ENCODE results near the gene CCDC121. TPM values are rescaled to one million over a fixed set of nuclear protein-coding genes. Genes with fewer than 3 reads are reported as not detected.

CCDC121 gene
- total and polyA plus RNA-seq, 9 of the 15 experiments (the other 6 are each of a cell fraction or from before 2014, with no cell fraction given), result 2.2 to 4.7 (median 4.1) TPM

- no peak overlapping the region for H2AFZ ChIP-seq (ENCODE audit: low read depth, low read length)
- peaks cover 2% of the 10 kb centered on the region; the same call in 1 of the 3 replicates for H3K79me2 ChIP-seq (ENCODE audit: control insufficient read depth, insufficient read depth, low read length)
- no peak overlapping the region for H3K27ac ChIP-seq (ENCODE audit: extremely low read depth, low read depth, low read length)
- no peak overlapping the region for H3K4me3 ChIP-seq
- H3K9ac ChIP-seq (ENCODE audit: insufficient read depth in 1 of 2, low read depth in 2 of 2, low read length in 2 of 2), result no peak overlapping the region
- 92% methylated on average over 3 of the region's 3 CpGs for WGBS (ENCODE audit: insufficient coverage, low coverage, missing lambda C conversion rate)
- ChIA-PET POLR2A (interaction anchor here (0.5 kb wide), 1 partner anchor 10 kb away, joined by 3 read pairs; no protein-coding TSS in a partner anchor), CTCF (ENCODE audit: low intra/inter-chr PET ratio) (no interaction called here)
- no peak for FAIRE-seq
- BruUV-seq (replicated peaks), result no TSS peak
- no peaks in the 10 kb centered on the region for H3K27me3 ChIP-seq (ENCODE audit: control insufficient read depth in 2 of 2, insufficient read depth in 2 of 2, low read length in 2 of 2)
- H3K9me3 ChIP-seq (replicated peaks; ENCODE audit: control insufficient read depth, insufficient read depth, low read depth, low read length), result no peaks in the 10 kb centered on the region
- H3K9me1 ChIP-seq (ENCODE audit: control insufficient read depth, insufficient read depth, low read length), result no peaks in the 10 kb centered on the region
- intact Hi-C loops (cut with micrococcal nuclease) (no loop called here), in situ Hi-C loops (cut with MboI) (no loop called here)
- TF ChIP-seq C11orf30 (IDR thresholded peaks at IDR 0.05; ENCODE audit: low read depth) (no peak), SMARCA5 (IDR thresholded peaks at IDR 0.05) (no peak), GATAD2B (IDR thresholded peaks at IDR 0.05; ENCODE audit: borderline replicate concordance) (no peak), SREBF1 (IDR thresholded peaks at IDR 0.05; ENCODE audit: borderline replicate concordance, low read depth, low read length) (no peak)
- no peak for DNase-seq (ENCODE audit: extremely low read depth in 1 of 4, low spot score in 3 of 4)
- H3K4me2 ChIP-seq (ENCODE audit: insufficient read depth, low read length), result no peak overlapping the region
- H3K36me3 ChIP-seq (ENCODE audit: control insufficient read depth, insufficient read depth, low read length), result peaks cover 83% of the 10 kb centered on the region
- no peak for ATAC-seq
- no peaks in the 10 kb centered on the region for H3K4me1 ChIP-seq (replicated peaks in 1 of 2; ENCODE audit: control insufficient read depth in 2 of 2, insufficient read depth in 2 of 2, low read length in 2 of 2)
- no peaks in the 10 kb centered on the region for H4K20me1 ChIP-seq (replicated peaks; ENCODE audit: control insufficient read depth, insufficient read depth, low read length)
Observed at GRCh38 chr2:27615316-27615715, 13.5 kb downstream of the CCDC121 start.

- intact Hi-C loops (cut with micrococcal nuclease) (no loop called here), in situ Hi-C loops (cut with MboI) (no loop called here)
- no peak overlapping the region for H3K27ac ChIP-seq (ENCODE audit: extremely low read depth, low read depth, low read length)
- ChIA-PET CTCF (ENCODE audit: low intra/inter-chr PET ratio) (no interaction called here), POLR2A (interaction anchor here (0.6 to 1.2 kb wide), 5 partner anchors 15 to 332 kb away, joined by 3 read pairs; partner anchors contain the start of genes CCDC121, GPN1 and TRIM54)
- 89% methylated on average over 2 of the region's 2 CpGs for WGBS (ENCODE audit: insufficient coverage, low coverage, missing lambda C conversion rate)
- no peaks in the 10 kb centered on the region for H3K9me1 ChIP-seq (ENCODE audit: control insufficient read depth, insufficient read depth, low read length)
- H4K20me1 ChIP-seq (replicated peaks; ENCODE audit: control insufficient read depth, insufficient read depth, low read length), result no peaks in the 10 kb centered on the region
- H3K9me3 ChIP-seq (replicated peaks; ENCODE audit: control insufficient read depth, insufficient read depth, low read depth, low read length), result no peaks in the 10 kb centered on the region
- DNase-seq (ENCODE audit: extremely low read depth in 1 of 4, low spot score in 3 of 4) (no peak), ATAC-seq (no peak), FAIRE-seq (no peak)
- no peak overlapping the region for H3K4me2 ChIP-seq (ENCODE audit: insufficient read depth, low read length)
- no peaks in the 10 kb centered on the region for H3K4me1 ChIP-seq (replicated peaks in 1 of 2; ENCODE audit: control insufficient read depth in 2 of 2, insufficient read depth in 2 of 2, low read length in 2 of 2)
- H3K79me2 ChIP-seq (ENCODE audit: control insufficient read depth, insufficient read depth, low read length), result peaks cover 2% of the 10 kb centered on the region; the same call in 2 of the 3 replicates
- H2AFZ ChIP-seq (ENCODE audit: low read depth, low read length), result no peak overlapping the region
- no peak overlapping the region for H3K9ac ChIP-seq (ENCODE audit: insufficient read depth in 1 of 2, low read depth in 2 of 2, low read length in 2 of 2)
- H3K27me3 ChIP-seq (ENCODE audit: control insufficient read depth in 2 of 2, insufficient read depth in 2 of 2, low read length in 2 of 2), result no peaks in the 10 kb centered on the region
- peaks cover 81% of the 10 kb centered on the region for H3K36me3 ChIP-seq (ENCODE audit: control insufficient read depth, insufficient read depth, low read length)
- no TSS peak for BruUV-seq (replicated peaks)
- no peak overlapping the region for H3K4me3 ChIP-seq
- TF ChIP-seq HINFP (tag; conservative IDR thresholded peaks at IDR 0.05; ENCODE audit: low read depth) (no peak), YBX1 (IDR thresholded peaks at IDR 0.05) (no peak), RERE (CRISPR knock-in tag; IDR thresholded peaks at IDR 0.05; ENCODE audit: borderline replicate concordance) (no peak), ZNF699 (CRISPR knock-in tag; IDR thresholded peaks at IDR 0.05; ENCODE audit: insufficient replicate concordance) (no peak), FOXP1 (CRISPR knock-in tag; IDR thresholded peaks at IDR 0.05) (no peak)
Observed at GRCh38 chr2:27613985-27614384, 14.8 kb downstream of the CCDC121 start.

All from K562 (cell line).